A549 (cell line): Measurements from ENCODE around the gene EEFSEC. TPM values are rescaled to one million over a fixed set of nuclear protein-coding genes. Genes with fewer than 3 reads are reported as not detected.

Source experiments
- ATAC-seq, 2 experiments: fragments of 200-7000 bp in 1 of 2; fragments of >200 bp in 1 of 2; cut with Nextera tagmentation in 1 of 2; cut with Tn5 transposase in 1 of 2; 3 replicates each; pipeline versions ENCODE4 v1.8.0 to v1.9.1; 2018 to 2020; ENCODE audit warnings: mild to moderate bottlenecking in 1 of 2, moderate library complexity in 1 of 2
- CTCF ChIA-PET: fragments of 300-600 bp; sonication (Branson Sonifier 250); formaldehyde crosslinking; extraction: SDS; loops from one replicate; lab custom pipeline; 2021; ENCODE audit warnings: antibody characterized with exemption, inconsistent platforms; lab: Yijun Ruan, JAX
- POLR2A ChIA-PET: fragments of 350-600 bp; formaldehyde crosslinking; extraction: SDS; loops from one replicate; lab custom pipeline; 2021; ENCODE audit warnings: antibody characterized with exemption, inconsistent platforms; lab: Yijun Ruan, JAX
- DNase-seq, 2 experiments: peaks; one replicate each; pipeline versions ENCODE4 v3.0.0 to v3.0.0-alpha.2; 2011 to 2016; ENCODE audit warnings: low read depth in 1 of 2, low spot score in 1 of 2
- FAIRE-seq: peaks from 2 replicates; lab custom pipeline; 2011; peaks lifted over from hg19 to GRCh38; lab: Jason Lieb, UNC
- H3K27ac ChIP-seq, 2 experiments: fragments of >200 bp; sonication (Bioruptor Twin); formaldehyde crosslinking; 3 replicates each; pipeline ENCODE4 v1.5.1; 2016 to 2017
- H3K4me1 ChIP-seq: fragments of >200 bp; sonication (Bioruptor Twin); formaldehyde crosslinking; 3 replicates; pipeline ENCODE4 v1.6.1; 2016
- H3K4me2 ChIP-seq: fragments of >200 bp; sonication (Bioruptor Twin); formaldehyde crosslinking; 3 replicates; pipeline ENCODE4 v1.6.1; 2016
- H3K4me3 ChIP-seq: fragments of >200 bp; sonication (Bioruptor Twin); formaldehyde crosslinking; 3 replicates; pipeline ENCODE4 v1.5.1; 2016
- H3K9me3 ChIP-seq: fragments of >200 bp; sonication (Bioruptor Twin); formaldehyde crosslinking; 3 replicates; pipeline ENCODE4 v1.6.1; 2016
- ATOH8 ChIP-seq: fragments of 250-450 bp; sonication (Bioruptor Pico); IDR thresholded peaks from 2 replicates; pipeline ENCODE4 v1.5.0; 2020; ENCODE audit warnings: low read depth, mild to moderate bottlenecking, moderate library complexity
- BCL3 ChIP-seq: fragments of >200 bp; sonication (Bioruptor Twin); formaldehyde crosslinking; IDR thresholded peaks from 3 replicates; pipeline ENCODE4 v1.6.1; 2016
- BHLHE40 ChIP-seq: IDR thresholded peaks from 2 replicates; pipeline ENCODE4 v1.6.1; 2012; ENCODE audit warnings: low read depth, low read length, inconsistent platforms
- CBX8 ChIP-seq: fragments of 200-600 bp; sonication (generic); IDR thresholded peaks from 2 replicates; pipeline ENCODE4 v1.6.1; 2016
- CTCF ChIP-seq: fragments of >200 bp; sonication (Bioruptor Twin); formaldehyde crosslinking; IDR thresholded peaks from 3 replicates; pipeline ENCODE4 v1.5.1; 2016
- E2F6 ChIP-seq: IDR thresholded peaks from 2 replicates; pipeline ENCODE4 v1.6.1; 2012; ENCODE audit warnings: low read depth, borderline replicate concordance
- ELK1 ChIP-seq: fragments of 150-350 bp; IDR thresholded peaks from 2 replicates; pipeline ENCODE4 v1.6.1; 2014; ENCODE audit warnings: low read depth, mild to moderate bottlenecking, low read length
- ESRRA ChIP-seq: fragments of 150-350 bp; IDR thresholded peaks from 2 replicates; pipeline ENCODE4 v1.6.1; 2014; ENCODE audit warnings: mild to moderate bottlenecking, low read length, borderline replicate concordance
- FOXS1 ChIP-seq: fragments of 250-450 bp; sonication (Bioruptor Pico); IDR thresholded peaks from 2 replicates; pipeline ENCODE4 v1.5.0; 2020; ENCODE audit warnings: mild to moderate bottlenecking, moderate library complexity
- GATA3 ChIP-seq: IDR thresholded peaks from 2 replicates; pipeline ENCODE4 v1.6.1; 2012; ENCODE audit warnings: borderline replicate concordance
- HOXB5 ChIP-seq: fragments of 250-450 bp; sonication (Bioruptor Pico); IDR thresholded peaks from 2 replicates; pipeline ENCODE4 v1.5.0; 2020; ENCODE audit warnings: mild to moderate bottlenecking, moderate library complexity
- MAFK ChIP-seq: fragments of 450-650 bp; IDR thresholded peaks from 2 replicates; pipeline ENCODE4 v1.6.1; 2014; ENCODE audit not compliant: partially characterized antibody
- MYC ChIP-seq: IDR thresholded peaks from 2 replicates; pipeline ENCODE4 v1.6.1; 2012; ENCODE audit warnings: mild to moderate bottlenecking, inconsistent platforms, low read length, improper control_type of control experiment, borderline replicate concordance
- PHF8 ChIP-seq: fragments of 200-600 bp; sonication (generic); IDR thresholded peaks from 2 replicates; pipeline ENCODE4 v1.6.1; 2016; ENCODE audit warnings: low read depth, mild to moderate bottlenecking, antibody characterized with exemption, moderate library complexity, borderline replicate concordance
- RAD21 ChIP-seq, 2 experiments: fragments of >200 bp in 1 of 2; sonication (Bioruptor Twin) in 1 of 2; formaldehyde crosslinking in 1 of 2; IDR thresholded peaks in 1 of 2; conservative IDR thresholded peaks in 1 of 2; 2 replicates in 1 of 2; 3 replicates in 1 of 2; pipeline ENCODE4 v1.6.1; 2012 to 2018; ENCODE audit warnings: inconsistent platforms in 1 of 2
- RFX5 ChIP-seq: fragments of 450-650 bp; IDR thresholded peaks from 2 replicates; pipeline ENCODE4 v1.7.1; 2014; ENCODE audit warnings: antibody characterized with exemption, mild to moderate bottlenecking, moderate library complexity
- SMC3 ChIP-seq: fragments of >200 bp; sonication (Bioruptor Twin); formaldehyde crosslinking; IDR thresholded peaks from 3 replicates; pipeline ENCODE4 v1.6.1; 2018; ENCODE audit warnings: inconsistent platforms
- USF2 ChIP-seq: fragments of 450-650 bp; IDR thresholded peaks from 2 replicates; pipeline ENCODE4 v1.6.1; 2014; ENCODE audit warnings: antibody characterized with exemption
- ZNF302 ChIP-seq: fragments of 250-450 bp; sonication (Bioruptor Pico); IDR thresholded peaks from 2 replicates; pipeline ENCODE4 v1.9.0; 2021; ENCODE audit warnings: inconsistent platforms, mild to moderate bottlenecking, moderate library complexity
- ZSCAN20 ChIP-seq: fragments of 250-450 bp; sonication (Bioruptor Pico); IDR thresholded peaks from 2 replicates; pipeline ENCODE4 v1.8.0; 2022; ENCODE audit warnings: mild to moderate bottlenecking, moderate library complexity
- WGBS: methylation state at CpG from one replicate; pipeline ENCODE4 v1.1.6; 2017; ENCODE audit errors: missing lambda C conversion rate; 5-methylcytosine and 5-hydroxymethylcytosine counted together
- polyA plus RNA-seq, 4 experiments: library from polyadenylated mRNA; depleted of rRNA in 3 of 4; stranded (reverse); fragments of >200 nt; fragmentation: RNase III in 1 of 4; extraction: RNeasy Plus Mini Kit Qiagen cat#74134 plus additional on column Dnase treatment in 1 of 4; gene quantifications; 2 replicates in 3 of 4; 3 replicates in 1 of 4; pipeline ENCODE4 v1.2.3, GENCODE V29; 2011 to 2017

The EEFSEC gene
- polyA plus RNA-seq, 2 of the 4 experiments (the other 2 are of a cell fraction) = 6.9 to 7.3 TPM

GRCh38 chr3:128418900-128419299 lies 265.6 kb downstream of the EEFSEC start:
- no peak for TF ChIP-seq MYC
- TF ChIP-seq ZSCAN20 (CRISPR knock-in tag) = no peak
- WGBS = 75% methylated on average over 2 of the region's 2 CpGs
- no peak for ATAC-seq
- no peak overlapping the region for H3K4me2 ChIP-seq
- DNase-seq = no peak
- peak overlapping the region in 1 of 2 experiments; percentile 86; a peak in 2 of 6 replicates for H3K27ac ChIP-seq
- H3K4me1 ChIP-seq = peaks cover 25% of the 10 kb centered on the region
- no peaks in the 10 kb centered on the region for H3K9me3 ChIP-seq
- ChIA-PET CTCF (no interaction called here), POLR2A (no interaction called here)
- H3K4me3 ChIP-seq = no peak overlapping the region
- no peak for FAIRE-seq

- ChIA-PET POLR2A (no interaction called here), CTCF (no interaction called here)
- TF ChIP-seq CBX8 (no peak), USF2 (no peak), PHF8 (no peak), ESRRA (no peak), MAFK (no peak), HOXB5 (CRISPR knock-in tag) (no peak), BHLHE40 (no peak), CTCF (no peak), SMC3 (no peak), RAD21 (conservative IDR thresholded peaks at IDR 0.05 in 1 of 2, IDR thresholded peaks at IDR 0.05 in 1 of 2) (no peak), E2F6 (no peak), ZSCAN20 (CRISPR knock-in tag) (no peak), ZNF302 (CRISPR knock-in tag) (no peak), FOXS1 (CRISPR knock-in tag) (no peak), ATOH8 (CRISPR knock-in tag) (no peak), ELK1 (no peak), GATA3 (no peak), RFX5 (no peak), MYC (no peak), BCL3 (no peak)
- WGBS = 97% methylated on average over 4 of the region's 4 CpGs
- ATAC-seq = no peak
- no peak overlapping the region for H3K4me2 ChIP-seq
- H3K4me3 ChIP-seq = no peak overlapping the region
- H3K4me1 ChIP-seq = peaks cover 25% of the 10 kb centered on the region
- no peaks in the 10 kb centered on the region for H3K9me3 ChIP-seq
- FAIRE-seq = no peak
- no peak for DNase-seq
- no peak overlapping the region for H3K27ac ChIP-seq
These were observed 266.0 kb downstream of the EEFSEC start for GRCh38 chr3:128419311-128419710.
